Liver (tissue), 9 donors: Measurements from ENCODE around the gene DUSP10. TPM values are rescaled to one million over a fixed set of nuclear protein-coding genes. Genes with fewer than 3 reads are reported as not detected.

ENCODE experiments used
- DNase-seq: peaks from one replicate; pipeline ENCODE4 v3.0.0-alpha.2; 2017; ENCODE audit warnings: low spot score
- H3K27ac ChIP-seq, 2 donors: one replicate each; pipeline ENCODE4 v1.7.0; 2013; ENCODE audit warnings: inconsistent platforms in 2 of 2, low read length in 2 of 2, control low read depth in 1 of 2, low read depth in 1 of 2, mild to moderate bottlenecking in 1 of 2
- H3K27me3 ChIP-seq, 4 donors: one replicate each; pipeline versions ENCODE4 v1.6.1 to v1.7.0; 2013; ENCODE audit warnings: low read length in 3 of 4, inconsistent platforms in 1 of 4, mild to moderate bottlenecking in 1 of 4, moderate library complexity in 1 of 4; ENCODE audit not compliant: control insufficient read depth in 4 of 4, insufficient read depth in 4 of 4
- H3K36me3 ChIP-seq, 4 donors: one replicate each; pipeline versions ENCODE4 v1.6.1 to v1.7.0; 2013; ENCODE audit warnings: low read length in 3 of 4, mild to moderate bottlenecking in 3 of 4, low read depth in 1 of 4, moderate library complexity in 1 of 4; ENCODE audit not compliant: control insufficient read depth in 4 of 4, insufficient read depth in 3 of 4
- H3K4me1 ChIP-seq, 4 donors: one replicate each; pipeline versions ENCODE4 v1.6.1 to v1.7.0; 2013; ENCODE audit warnings: low read length in 3 of 4, mild to moderate bottlenecking in 3 of 4, moderate library complexity in 1 of 4; ENCODE audit not compliant: control insufficient read depth in 4 of 4, insufficient read depth in 4 of 4
- H3K4me3 ChIP-seq, 3 donors: one replicate each; pipeline versions ENCODE4 v1.6.1 to v1.7.0; 2013; ENCODE audit warnings: low read length in 3 of 3, control low read depth in 1 of 3, low read depth in 1 of 3, mild to moderate bottlenecking in 1 of 3
- H3K9ac ChIP-seq, 2 donors: one replicate each; pipeline ENCODE4 v1.7.0; 2013; ENCODE audit warnings: low read length in 2 of 2, mild to moderate bottlenecking in 2 of 2, moderate library complexity in 2 of 2, control low read depth in 1 of 2, low read depth in 1 of 2
- H3K9me3 ChIP-seq, 4 donors: one replicate each; pipeline versions ENCODE4 v1.6.1 to v1.7.0; 2013; ENCODE audit warnings: low read length in 3 of 4; ENCODE audit not compliant: control insufficient read depth in 4 of 4
- FOXA1 ChIP-seq: IDR thresholded peaks from 2 replicates; pipeline ENCODE4 v1.6.1; 2016; ENCODE audit warnings: antibody characterized with exemption
- HNF4A ChIP-seq, 2 donors: conservative IDR thresholded peaks; 2 replicates each; pipeline ENCODE4 v1.6.1; 2016; ENCODE audit warnings: antibody characterized with exemption in 2 of 2, mild to moderate bottlenecking in 2 of 2
- HNF4G ChIP-seq: IDR thresholded peaks from 2 replicates; pipeline ENCODE4 v1.6.1; 2016; ENCODE audit warnings: antibody characterized with exemption
- RAD21 ChIP-seq, 2 donors: IDR thresholded peaks; 2 replicates each; pipeline ENCODE4 v1.6.1; 2016; ENCODE audit warnings: antibody characterized with exemption in 2 of 2, mild to moderate bottlenecking in 2 of 2
- REST ChIP-seq: IDR thresholded peaks from 2 replicates; pipeline ENCODE4 v1.6.1; 2016; ENCODE audit warnings: antibody characterized with exemption, mild to moderate bottlenecking
- RXRA ChIP-seq, 2 donors: IDR thresholded peaks; 2 replicates each; pipeline ENCODE4 v1.6.1; 2017 to 2018; ENCODE audit warnings: antibody characterized with exemption in 2 of 2, mild to moderate bottlenecking in 1 of 2
- SP1 ChIP-seq: IDR thresholded peaks from 2 replicates; pipeline ENCODE4 v1.6.1; 2018; ENCODE audit warnings: antibody characterized with exemption, mild to moderate bottlenecking
- YY1 ChIP-seq: IDR thresholded peaks from 2 replicates; pipeline ENCODE4 v1.6.1; 2016; ENCODE audit warnings: antibody characterized with exemption, mild to moderate bottlenecking
- WGBS: extraction: QIAGEN DNeasy Blood & Tissue Kit; methylation state at CpG from one replicate; pipeline ENCODE4 v1.1.7; 2013; 5-methylcytosine and 5-hydroxymethylcytosine counted together
- polyA plus RNA-seq, 2 donors: library from polyadenylated mRNA; stranded (reverse) in 1 of 2; unstranded in 1 of 2; fragments of 200-250 nt in 1 of 2; fragments of >200 nt in 1 of 2; fragmentation: Nextera tagmentation in 1 of 2; extraction: Ambion mirVana in 1 of 2; gene quantifications; one replicate each; pipeline versions ENCODE4 v1.2.1 to v1.2.3, GENCODE V29; 2013 to 2015
- total RNA-seq, 2 donors: library from RNA; depleted of rRNA; stranded (reverse); fragments of >200 nt; gene quantifications; one replicate each; pipeline ENCODE4 v1.2.3, GENCODE V29; 2014
- donor health status: healthy.
- donor health status: healthy.
- donor health status: healthy.
- donor health status: healthy.
- donor health status: healthy.

The DUSP10 gene
- total and polyA plus RNA-seq, 4 donors, result 6.7 to 15.4 (median 10.7) TPM

GRCh38 chr1:221719987-221720386 lies 21.9 kb downstream of the DUSP10 start:
- H3K4me1 ChIP-seq, result peaks cover 15 to 75% (median 55%) of the 10 kb centered on the region in 4 donors
- H3K9ac ChIP-seq, result no peak overlapping the region
- TF ChIP-seq HNF4G (no peak), FOXA1 (no peak), RXRA (IDR thresholded peaks at IDR 0.05) (no peak)
- no peak overlapping the region for H3K4me3 ChIP-seq
- no peaks in the 10 kb centered on the region for H3K9me3 ChIP-seq
- peaks cover 0 to 14% (median 7%) of the 10 kb centered on the region in 4 donors for H3K36me3 ChIP-seq
- no peaks in the 10 kb centered on the region for H3K27me3 ChIP-seq
- DNase-seq, result no peak
- no peak overlapping the region for H3K27ac ChIP-seq
- 95% methylated on average over 2 of the region's 2 CpGs for WGBS

- 85% methylated on average over 1 of the region's 1 CpG for WGBS
- DNase-seq, result no peak
- Histone ChIP-seq H3K9ac (no peak overlapping the region), H3K4me3 (no peak overlapping the region), H3K4me1 (peaks cover 15 to 78% (median 54%) of the 10 kb centered on the region in 4 donors), H3K36me3 (peaks cover 0 to 14% (median 6%) of the 10 kb centered on the region in 4 donors), H3K9me3 (no peaks in the 10 kb centered on the region), H3K27ac (peak overlapping the region in 1 of 2 donors; percentile 28), H3K27me3 (no peaks in the 10 kb centered on the region)
- no peak for TF ChIP-seq RAD21 (IDR thresholded peaks at IDR 0.05)
These were observed 22.7 kb downstream of the DUSP10 start for GRCh38 chr1:221719278-221719597.

GRCh38 chr1:221718381-221719277 lies 23.3 kb downstream of the DUSP10 start:
- no peak overlapping the region for H3K9ac ChIP-seq
- peaks cover 0 to 13% (median 4%) of the 10 kb centered on the region in 4 donors for H3K36me3 ChIP-seq
- H3K4me3 ChIP-seq, result no peak overlapping the region
- no peak for TF ChIP-seq REST
- peak in 1 of 2 donors; percentile 1 for TF ChIP-seq RAD21 (IDR thresholded peaks at IDR 0.05)
- peak in 1 of 2 donors; percentile 10 for TF ChIP-seq RXRA (IDR thresholded peaks at IDR 0.05)
- peak in 1 of 2 donors; percentile 38 for TF ChIP-seq HNF4A (conservative IDR thresholded peaks at IDR 0.05)
- H3K9me3 ChIP-seq, result no peaks in the 10 kb centered on the region
- 28% methylated on average over 5 of the region's 5 CpGs for WGBS
- no peak for DNase-seq
- peaks cover 15 to 82% (median 54%) of the 10 kb centered on the region in 4 donors for H3K4me1 ChIP-seq
- no peaks in the 10 kb centered on the region for H3K27me3 ChIP-seq
- H3K27ac ChIP-seq, result peak overlapping the region in 1 of 2 donors; percentile 66

- H3K4me1 ChIP-seq, result peaks cover 17 to 79% (median 53%) of the 10 kb centered on the region in 4 donors
- peak overlapping the region; percentile 78 to 82 for H3K27ac ChIP-seq
- no peaks in the 10 kb centered on the region for H3K9me3 ChIP-seq
- 33% methylated on average over 2 of the region's 2 CpGs for WGBS
- H3K36me3 ChIP-seq, result peaks cover 0 to 6% (median 0%) of the 10 kb centered on the region in 4 donors
- peak overlapping the region; percentile 6 to 23 for H3K9ac ChIP-seq
- peak; percentile 6 for TF ChIP-seq SP1
- no peak for TF ChIP-seq YY1
- no peaks in the 10 kb centered on the region for H3K27me3 ChIP-seq
- DNase-seq, result no peak
- no peak overlapping the region for H3K4me3 ChIP-seq
These were observed 24.4 kb downstream of the DUSP10 start for GRCh38 chr1:221717485-221717853.
